GM19467 (cell line): ENCODE measurements around the gene TRAM2.

Source experiments
- ATAC-seq: cut with Tn5 transposase; IDR thresholded peaks from one replicate; pipeline ENCODE4 v1.9.1; 2021; ENCODE audit warnings: mild to moderate bottlenecking, moderate library complexity; ENCODE audit not compliant: unreplicated experiment

Gene TRAM2

GRCh38 chr6:52512199-52512598 lies 64.7 kb downstream of the TRAM2 start:
- no peak for ATAC-seq

- no peak for ATAC-seq
These were observed 65.2 kb downstream of the TRAM2 start for GRCh38 chr6:52511572-52512151.

- no peak for ATAC-seq
These were observed 65.7 kb downstream of the TRAM2 start for GRCh38 chr6:52511163-52511562.

GRCh38 chr6:52510213-52510562 lies 66.7 kb downstream of the TRAM2 start:
- ATAC-seq: no peak

- no peak for ATAC-seq
These were observed 67.3 kb downstream of the TRAM2 start for GRCh38 chr6:52509281-52510212.

DNA sequence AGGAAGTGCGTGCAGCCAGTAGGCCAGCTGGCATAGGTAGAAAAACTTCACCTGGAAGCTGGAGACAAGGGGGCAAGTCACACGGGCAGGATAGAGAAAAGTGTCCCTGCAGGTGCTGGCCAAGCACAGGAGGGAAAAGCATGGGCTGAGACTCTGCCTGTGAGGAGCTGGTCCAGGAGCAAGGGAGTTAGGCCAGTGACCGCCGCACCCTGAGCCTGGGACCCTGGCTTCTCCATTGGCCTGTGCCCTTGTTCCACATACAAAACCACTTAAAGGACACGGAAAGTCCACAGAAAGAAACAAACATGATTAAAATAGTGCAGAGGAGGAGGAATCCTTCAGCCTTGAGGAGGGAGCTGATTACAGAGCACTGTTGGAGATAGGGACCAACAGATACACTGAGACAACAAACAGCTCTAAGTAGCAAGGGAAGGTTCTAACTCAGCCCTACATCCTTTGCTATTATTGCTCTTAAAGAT lies 68.6 kb downstream of the TRAM2 start:
- no peak for ATAC-seq

DNA sequence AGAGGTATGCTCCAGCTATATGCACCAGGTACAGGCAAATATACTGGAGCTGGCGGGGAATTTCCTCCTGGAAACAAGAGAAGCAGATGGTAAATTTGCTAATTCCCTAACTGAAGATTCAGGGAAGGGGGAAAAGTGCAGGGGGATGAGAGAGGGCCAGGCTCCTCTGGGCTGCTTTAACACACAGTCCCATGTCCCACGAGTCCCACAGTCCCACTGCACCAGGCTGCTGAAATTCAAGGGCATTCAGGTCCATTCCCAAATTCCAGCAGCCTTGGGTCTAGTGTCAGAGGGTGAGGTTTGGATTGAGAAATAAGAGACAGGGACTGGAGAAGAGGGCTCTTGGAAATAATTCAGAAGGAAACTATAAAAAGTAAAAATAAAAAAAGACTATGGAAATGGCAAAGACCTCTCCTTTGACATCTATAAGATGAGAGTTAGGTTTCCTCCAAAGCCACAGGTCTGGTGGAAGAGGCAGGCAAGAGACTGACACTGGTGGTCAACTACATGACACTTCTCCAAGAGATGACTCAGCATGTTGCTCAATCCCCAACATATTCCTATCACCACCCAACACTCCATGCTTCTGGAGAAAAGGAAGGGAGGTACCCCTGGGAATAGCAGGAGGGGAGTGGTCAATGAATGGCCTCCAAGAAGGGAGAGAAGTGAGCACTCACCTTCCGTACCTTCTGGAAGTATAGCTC lies 69.2 kb downstream of the TRAM2 start:
- ATAC-seq: no peak

DNA sequence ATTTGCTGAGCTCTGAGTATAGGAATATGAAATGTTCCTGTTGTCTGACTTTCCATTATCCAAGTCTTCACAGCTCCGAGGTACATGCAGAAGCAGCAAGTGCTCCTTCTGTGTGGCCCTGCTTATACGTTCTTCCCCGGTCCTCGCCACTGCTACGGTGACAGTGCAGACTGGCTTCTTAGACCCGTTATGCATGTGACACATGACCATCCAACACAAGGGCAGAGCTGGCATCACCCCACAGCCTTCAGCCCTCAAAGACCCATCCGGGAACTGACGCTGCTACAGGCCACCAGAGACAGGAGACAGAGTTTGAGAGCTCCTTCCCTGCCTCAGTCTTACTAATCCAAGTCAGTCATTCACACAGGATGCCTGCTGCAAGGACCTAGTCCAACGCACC lies 70.4 kb downstream of the TRAM2 start:
- no peak for ATAC-seq

DNA sequence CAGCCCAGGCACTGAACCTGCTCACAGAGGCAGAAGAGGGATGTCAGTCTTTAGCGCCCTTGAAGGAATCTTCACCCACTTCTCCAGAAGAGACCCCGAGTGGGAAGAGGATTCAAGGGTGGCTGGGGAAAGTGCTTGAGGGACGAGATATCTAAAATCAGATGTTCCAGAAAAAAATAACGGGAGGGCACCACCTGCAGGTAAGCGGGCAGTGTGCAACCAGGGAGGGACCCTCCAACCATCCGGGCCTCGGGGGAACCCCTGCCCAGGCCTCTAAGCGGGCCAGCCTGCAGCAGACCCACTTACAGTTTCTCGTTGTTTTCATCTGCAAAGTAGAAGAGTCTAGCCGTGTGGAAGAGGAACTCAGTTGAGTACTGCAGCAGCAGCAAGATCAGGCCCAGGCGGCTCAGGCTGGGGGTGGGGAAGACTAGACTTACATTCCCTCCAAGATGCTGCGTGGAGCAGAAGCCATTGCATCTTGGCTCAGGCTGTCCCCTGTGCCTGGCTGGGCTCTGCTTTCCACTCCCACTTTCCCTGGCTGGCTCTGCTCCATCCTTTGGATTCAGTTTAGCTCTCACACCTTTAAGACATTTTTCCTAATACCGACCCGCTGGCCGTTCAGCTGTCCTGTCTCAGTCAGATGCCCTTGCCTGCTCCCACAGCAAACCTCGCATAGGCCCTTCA lies 71.0 kb downstream of the TRAM2 start:
- no peak for ATAC-seq

DNA sequence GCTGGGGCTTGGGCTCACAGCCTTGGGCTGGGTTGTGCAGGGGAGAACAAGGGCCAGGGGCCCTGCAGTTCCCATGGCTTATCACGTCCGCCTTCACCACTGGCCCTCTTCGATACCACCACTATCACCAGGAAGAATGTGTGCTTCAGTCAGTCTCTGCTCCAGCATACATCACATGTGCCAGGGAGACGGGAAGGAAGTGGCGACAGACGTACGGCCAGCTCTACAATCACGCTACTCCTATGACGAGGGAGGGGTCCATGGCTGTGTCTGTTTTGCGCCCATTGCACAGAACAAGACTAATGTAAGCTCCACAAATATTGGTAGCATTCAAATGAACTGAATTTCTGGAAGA lies 72.1 kb downstream of the TRAM2 start:
- no peak for ATAC-seq

DNA sequence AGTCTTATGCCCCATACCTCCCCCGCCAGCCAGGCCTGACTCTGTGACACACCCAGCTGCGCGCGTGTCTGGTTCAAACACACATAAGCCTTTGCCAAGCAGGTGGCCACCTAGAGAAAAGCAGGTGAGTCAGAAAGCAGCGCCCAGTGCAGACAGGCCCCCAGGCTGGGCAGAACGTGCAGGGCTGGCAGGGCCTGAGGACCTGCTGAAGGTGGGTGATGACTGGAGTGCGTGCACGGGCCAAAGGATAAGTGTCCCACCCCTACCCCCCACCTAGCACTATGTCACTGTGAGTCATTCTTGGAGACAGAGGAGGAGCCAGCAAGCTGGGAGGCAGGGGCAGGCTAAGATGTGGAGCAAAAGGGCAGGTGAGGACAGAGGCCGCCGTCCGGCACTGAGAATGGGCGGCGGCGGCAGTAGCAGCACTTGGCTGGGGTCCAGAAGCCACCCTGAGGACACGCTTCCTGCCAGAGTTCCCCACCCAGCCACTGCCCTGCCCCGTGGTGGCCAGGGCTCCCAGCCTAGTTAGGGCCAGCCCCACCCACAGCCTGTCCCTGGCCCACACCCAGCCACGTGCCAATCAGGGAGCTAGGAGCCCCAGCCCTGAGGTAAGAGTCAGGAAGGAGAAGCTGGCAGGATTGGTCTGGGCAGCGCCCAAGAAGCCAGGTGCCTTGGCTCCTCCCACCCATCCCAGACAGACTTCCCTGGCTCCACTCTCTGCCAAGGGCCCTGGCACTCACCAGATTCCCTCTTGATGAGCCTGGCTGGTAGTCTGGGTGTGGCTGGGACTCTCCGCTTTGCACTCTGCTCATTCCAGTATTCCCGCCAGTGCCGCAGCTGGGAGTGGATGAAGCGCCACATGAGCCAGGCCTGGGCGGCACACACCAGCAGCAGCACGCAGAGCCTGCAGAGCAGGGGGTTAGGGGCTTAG lies 72.7 kb downstream of the TRAM2 start:
- ATAC-seq: no peak

DNA sequence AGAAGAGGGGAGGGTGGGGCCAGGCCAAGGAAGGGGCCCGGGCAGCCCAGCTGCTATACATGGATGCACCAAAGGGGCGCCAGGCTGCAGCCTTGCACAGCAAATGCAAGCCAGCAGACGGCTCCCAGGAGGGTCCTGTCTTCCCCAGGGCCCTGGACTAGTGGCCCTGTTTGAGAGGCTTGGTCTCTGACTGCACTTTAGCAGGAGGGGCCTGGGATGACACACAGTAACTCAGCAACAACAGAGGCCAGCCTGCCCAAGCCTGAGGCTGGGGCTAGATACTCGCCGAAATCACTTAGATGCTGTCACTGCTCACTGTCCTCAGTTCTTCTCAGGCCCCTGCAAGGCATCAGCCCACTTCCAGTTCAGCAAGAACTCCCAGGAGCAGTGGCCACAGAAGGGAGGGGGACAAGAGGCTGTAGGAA lies 73.5 kb downstream of the TRAM2 start:
- ATAC-seq: no peak

DNA sequence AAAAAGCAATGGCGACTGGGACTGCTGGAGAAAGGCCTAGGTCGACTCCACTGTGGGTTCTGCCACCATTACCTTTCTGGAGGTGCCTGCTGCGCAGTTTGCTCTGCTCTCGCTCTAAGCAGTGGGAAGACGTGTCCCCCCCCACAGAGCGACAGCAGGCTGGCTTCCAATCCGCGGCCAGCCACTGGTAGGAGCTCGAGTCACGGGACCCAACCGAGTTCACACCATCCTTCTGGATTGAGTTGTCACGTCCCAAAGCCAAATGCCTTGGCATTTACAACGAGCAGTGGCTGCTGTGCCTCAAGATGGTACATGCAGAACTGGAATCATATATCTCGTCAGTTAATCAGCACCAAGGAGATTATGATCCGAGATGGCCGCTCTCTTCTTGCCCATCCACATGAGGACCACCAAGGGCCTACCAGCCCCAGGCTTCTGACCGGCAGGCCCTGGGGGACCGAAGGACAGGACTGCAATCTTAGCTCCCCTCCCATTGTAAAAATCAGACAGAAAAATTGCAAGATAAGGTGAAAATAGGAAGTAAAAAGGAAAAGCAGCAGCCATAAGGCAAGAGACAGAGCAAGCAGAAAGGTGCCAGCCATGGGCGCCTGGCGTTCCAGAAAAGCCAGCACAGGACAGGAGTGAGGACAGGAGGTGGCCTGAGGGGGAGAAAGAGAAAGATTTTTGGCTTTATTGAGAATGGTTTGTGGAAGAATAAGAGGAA lies 74.4 kb downstream of the TRAM2 start:
- no peak for ATAC-seq

- ATAC-seq: no peak
These were observed 76.4 kb downstream of the TRAM2 start for GRCh38 chr6:52500238-52501129.

GRCh38 chr6:52499681-52500236 lies 77.1 kb downstream of the TRAM2 start:
- no peak for ATAC-seq

DNA sequence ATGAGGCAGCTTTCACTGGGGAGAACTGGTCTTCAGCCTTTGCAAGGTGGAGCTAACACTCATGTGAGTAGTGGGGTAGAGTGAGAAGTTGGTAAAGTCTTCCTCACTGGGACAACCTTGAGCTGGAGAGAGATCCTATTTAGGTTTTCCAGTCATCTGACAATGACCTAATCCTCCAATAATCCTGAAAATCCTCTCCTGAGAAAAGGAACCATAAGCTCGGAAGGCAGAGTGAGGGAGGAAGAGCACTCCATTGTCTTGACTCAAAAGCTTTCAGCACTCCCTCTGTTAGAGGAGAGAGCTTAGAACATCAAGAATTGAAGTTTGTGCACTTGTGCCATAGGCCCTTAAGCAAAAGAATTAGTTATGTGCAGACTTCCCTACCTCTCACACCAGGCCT lies 77.8 kb downstream of the TRAM2 start:
- no peak for ATAC-seq

GRCh38 chr6:52498538-52499017 lies 78.3 kb downstream of the TRAM2 start:
- peak; percentile 51 for ATAC-seq
